Naive thymus-derived CD4-positive, alpha-beta T cell (primary cell): ENCODE data around the gene ZBTB20. TPM values are rescaled to one million over a fixed set of nuclear protein-coding genes. Genes with fewer than 3 reads are reported as not detected.

Experiments used
- ATAC-seq: fragments of 150-1000 bp; cut with Tn5 transposase; 2 replicates; pipeline ENCODE4 v1.10.0; 2021; ENCODE audit warnings: mild to moderate bottlenecking, moderate library complexity
- CTCF ChIA-PET: fragments of 350-600 bp; sonication (Branson Sonifier 250); formaldehyde crosslinking; loops from one replicate; lab custom pipeline; 2021; ENCODE audit warnings: antibody characterized with exemption; lab: Charles Lee
- POLR2A ChIA-PET: fragments of 350-600 bp; sonication (Branson Sonifier 250); formaldehyde crosslinking; loops from one replicate; lab custom pipeline; 2021; ENCODE audit warnings: antibody characterized with exemption, inconsistent platforms; lab: Charles Lee
- DNase-seq, 9 donors: peaks; one replicate each; pipeline versions ENCODE4 v3.0.0 to v3.0.0-alpha.2; 2020 to 2022; ENCODE audit warnings: mixed read lengths in 1 of 9
- H3K27ac ChIP-seq: one replicate; pipeline ENCODE4 v1.7.0; 2013; ENCODE audit warnings: mild to moderate bottlenecking, low read depth, low read length, moderate library complexity
- H3K27me3 ChIP-seq, 2 donors: one replicate each; pipeline ENCODE4 v1.7.0; 2013; ENCODE audit warnings: low read length in 2 of 2, mild to moderate bottlenecking in 2 of 2, moderate library complexity in 2 of 2; ENCODE audit not compliant: control insufficient read depth in 2 of 2, insufficient read depth in 2 of 2
- H3K36me3 ChIP-seq, 3 experiments: 1 replicate in 2 of 3; 2 replicates in 1 of 3; pipeline ENCODE4 v1.7.0; 2013; ENCODE audit warnings: low read length in 3 of 3, mild to moderate bottlenecking in 3 of 3, moderate library complexity in 1 of 3; ENCODE audit not compliant: insufficient read depth in 3 of 3, control insufficient read depth in 2 of 3
- H3K4me1 ChIP-seq, 2 donors: one replicate each; pipeline ENCODE4 v1.7.0; 2013; ENCODE audit warnings: low read length in 2 of 2, mild to moderate bottlenecking in 2 of 2, moderate library complexity in 1 of 2; ENCODE audit not compliant: control insufficient read depth in 2 of 2, insufficient read depth in 2 of 2
- H3K4me3 ChIP-seq: 2 replicates; pipeline ENCODE4 v1.7.0; 2013; ENCODE audit warnings: mild to moderate bottlenecking, low read length
- H3K9me3 ChIP-seq, 3 experiments: 1 replicate in 2 of 3; 2 replicates in 1 of 3; pipeline ENCODE4 v1.7.0; 2013; ENCODE audit warnings: low read length in 3 of 3; ENCODE audit not compliant: control insufficient read depth in 2 of 3
- H3K27ac Mint-ChIP-seq, 9 donors: one replicate each; pipeline ENCODE4 v1.8.0; 2020 to 2022; ENCODE audit warnings: mixed read lengths in 9 of 9, mild to moderate bottlenecking in 8 of 9, moderate library complexity in 5 of 9, inconsistent platforms in 2 of 9
- H3K27me3 Mint-ChIP-seq, 5 donors: one replicate each; pipeline ENCODE4 v1.8.0; 2021 to 2022; ENCODE audit warnings: mixed read lengths in 5 of 5, mild to moderate bottlenecking in 1 of 5
- H3K36me3 Mint-ChIP-seq, 5 donors: one replicate each; pipeline ENCODE4 v1.8.0; 2020 to 2022; ENCODE audit warnings: mixed read lengths in 5 of 5, mild to moderate bottlenecking in 3 of 5, inconsistent platforms in 1 of 5
- H3K4me1 Mint-ChIP-seq, 7 donors: one replicate each; pipeline ENCODE4 v1.8.0; 2020 to 2022; ENCODE audit warnings: mixed read lengths in 7 of 7, mild to moderate bottlenecking in 3 of 7, inconsistent platforms in 1 of 7
- H3K4me3 Mint-ChIP-seq, 10 donors: one replicate each; pipeline ENCODE4 v1.8.0; 2020 to 2022; ENCODE audit warnings: mild to moderate bottlenecking in 10 of 10, mixed read lengths in 10 of 10, moderate library complexity in 6 of 10, inconsistent platforms in 2 of 10
- H3K9me3 Mint-ChIP-seq, 11 donors: one replicate each; pipeline ENCODE4 v1.8.0; 2020 to 2022; ENCODE audit warnings: mixed read lengths in 11 of 11, mild to moderate bottlenecking in 4 of 11, inconsistent platforms in 1 of 11, moderate library complexity in 1 of 11
- intact Hi-C, 2 donors: fragments of 100-400 bp; cut with micrococcal nuclease; formaldehyde crosslinking; loops; one replicate each; pipeline ENCODE4 v1.15.1; 2023
- polyA plus RNA-seq, 2 donors: library from polyadenylated mRNA; unstranded; fragments of 300-500 nt; fragmentation: Illumina TruSeq; gene quantifications; one replicate each; pipeline ENCODE4 v1.2.3, GENCODE V29; 2021
- total RNA-seq, 6 experiments: library from RNA in 5 of 6; stranded (reverse) in 5 of 6; gene quantifications; 1 replicate in 5 of 6; 2 replicates in 1 of 6; pipeline ENCODE4 v1.2.3 and lab custom pipeline; 2021 to 2026

The ZBTB20 gene
- total and polyA plus RNA-seq, 7 experiments from 2014 or later, result 14.9 to 69.5 (median 59.2) TPM

- DNase-seq (no peak), ATAC-seq (no peak)
- Mint-ChIP-seq H3K27ac (no peak overlapping the region), H3K9me3 (peaks cover 0 to 4% (median 0%) of the 10 kb centered on the region in 11 donors), H3K4me3 (no peak overlapping the region), H3K36me3 (peaks cover 0 to 51% (median 40%) of the 10 kb centered on the region in 5 donors), H3K4me1 (peaks cover 0 to 10% (median 0%) of the 10 kb centered on the region in 7 donors), H3K27me3 (no peaks in the 10 kb centered on the region)
- Histone ChIP-seq H3K27ac (no peak overlapping the region), H3K27me3 (no peaks in the 10 kb centered on the region), H3K36me3 (no peaks in the 10 kb centered on the region), H3K4me3 (no peak overlapping the region), H3K4me1 (no peaks in the 10 kb centered on the region), H3K9me3 (no peaks in the 10 kb centered on the region)
- ChIA-PET CTCF (no interaction called here), POLR2A (no interaction called here)
- intact Hi-C loops, result no loop called here
These were observed 601.9 kb downstream of the ZBTB20 start for GRCh38 chr3:114545193-114545592.

GRCh38 chr3:114542359-114542758 is 604.7 kb downstream of the ZBTB20 start:
- peaks cover 0 to 13% (median 0%) of the 10 kb centered on the region in 11 donors for H3K9me3 Mint-ChIP-seq
- H3K27me3 Mint-ChIP-seq, result no peaks in the 10 kb centered on the region
- CTCF ChIA-PET, result interaction anchor here (0.7 kb wide), 1 partner anchor 246 kb away, joined by 3 read pairs; no protein-coding TSS in a partner anchor
- H3K4me3 ChIP-seq, result no peak overlapping the region
- peaks cover 0 to 66% (median 41%) of the 10 kb centered on the region in 5 donors for H3K36me3 Mint-ChIP-seq
- no peak overlapping the region for H3K27ac ChIP-seq
- intact Hi-C loops, result no loop called here
- no peaks in the 10 kb centered on the region for H3K4me1 ChIP-seq
- peaks cover 0 to 10% (median 0%) of the 10 kb centered on the region in 7 donors for H3K4me1 Mint-ChIP-seq
- no peak for DNase-seq
- POLR2A ChIA-PET, result no interaction called here
- no peaks in the 10 kb centered on the region for H3K9me3 ChIP-seq
- H3K36me3 ChIP-seq, result no peaks in the 10 kb centered on the region
- H3K27ac Mint-ChIP-seq, result no peak overlapping the region
- no peak for ATAC-seq
- no peak overlapping the region for H3K4me3 Mint-ChIP-seq
- H3K27me3 ChIP-seq, result no peaks in the 10 kb centered on the region

GRCh38 chr3:114539525-114539924 is 607.6 kb downstream of the ZBTB20 start:
- DNase-seq (no peak), ATAC-seq (no peak)
- Histone ChIP-seq H3K9me3 (no peaks in the 10 kb centered on the region), H3K27me3 (no peaks in the 10 kb centered on the region), H3K4me3 (no peak overlapping the region), H3K36me3 (no peaks in the 10 kb centered on the region), H3K4me1 (no peaks in the 10 kb centered on the region), H3K27ac (no peak overlapping the region)
- Mint-ChIP-seq H3K4me1 (peaks cover 0 to 10% (median 7%) of the 10 kb centered on the region in 7 donors), H3K4me3 (no peak overlapping the region), H3K9me3 (peaks cover 0 to 22% (median 6%) of the 10 kb centered on the region in 11 donors), H3K36me3 (peaks cover 0 to 67% (median 31%) of the 10 kb centered on the region in 5 donors), H3K27ac (no peak overlapping the region), H3K27me3 (no peaks in the 10 kb centered on the region)
- CTCF ChIA-PET, result no interaction called here
- intact Hi-C loops, result no loop called here
- POLR2A ChIA-PET, result no interaction called here

GRCh38 chr3:114538211-114538610 is 608.9 kb downstream of the ZBTB20 start:
- Mint-ChIP-seq H3K27ac (no peak overlapping the region), H3K4me3 (no peak overlapping the region), H3K36me3 (peaks cover 0 to 80% (median 38%) of the 10 kb centered on the region in 5 donors), H3K4me1 (peaks cover 0 to 19% (median 14%) of the 10 kb centered on the region in 7 donors), H3K9me3 (peaks cover 0 to 32% (median 11%) of the 10 kb centered on the region in 11 donors), H3K27me3 (no peaks in the 10 kb centered on the region)
- Histone ChIP-seq H3K4me3 (no peak overlapping the region), H3K27ac (no peak overlapping the region), H3K9me3 (no peaks in the 10 kb centered on the region), H3K36me3 (no peaks in the 10 kb centered on the region), H3K4me1 (no peaks in the 10 kb centered on the region), H3K27me3 (no peaks in the 10 kb centered on the region)
- ChIA-PET POLR2A (no interaction called here), CTCF (no interaction called here)
- ATAC-seq (no peak), DNase-seq (no peak)
- intact Hi-C loops, result no loop called here

GRCh38 chr3:114528517-114528916 is 618.6 kb downstream of the ZBTB20 start:
- CTCF ChIA-PET, result no interaction called here
- no peak for ATAC-seq

GRCh38 chr3:114527036-114527644 is 619.9 kb downstream of the ZBTB20 start:
- intact Hi-C loops, result no loop called here
- no peaks in the 10 kb centered on the region for H3K9me3 Mint-ChIP-seq

More at GRCh38 chr3:114528517-114528916, 618.6 kb downstream of the ZBTB20 start:
- Mint-ChIP-seq H3K4me1 (peaks cover 0 to 12% (median 6%) of the 10 kb centered on the region in 7 donors), H3K36me3 (peaks cover 0 to 38% (median 31%) of the 10 kb centered on the region in 5 donors), H3K27me3 (no peaks in the 10 kb centered on the region), H3K27ac (no peak overlapping the region), H3K4me3 (no peak overlapping the region), H3K9me3 (peaks cover 0 to 8% (median 3%) of the 10 kb centered on the region in 11 donors)
- no peaks in the 10 kb centered on the region for H3K9me3 ChIP-seq
- DNase-seq, result no peak
- H3K36me3 ChIP-seq, result peaks cover 0 to 6% (median 0%) of the 10 kb centered on the region in 3 experiments
- intact Hi-C loops, result no loop called here
- no peak overlapping the region for H3K4me3 ChIP-seq
- H3K27ac ChIP-seq, result no peak overlapping the region
- POLR2A ChIA-PET, result no interaction called here
- no peaks in the 10 kb centered on the region for H3K27me3 ChIP-seq
- no peaks in the 10 kb centered on the region for H3K4me1 ChIP-seq

GRCh38 chr3:114525278-114525677 is 621.8 kb downstream of the ZBTB20 start:
- POLR2A ChIA-PET, result no interaction called here
- Mint-ChIP-seq H3K27ac (no peak overlapping the region), H3K4me1 (no peaks in the 10 kb centered on the region), H3K4me3 (no peak overlapping the region), H3K36me3 (peaks cover 0 to 9% (median 7%) of the 10 kb centered on the region in 5 donors), H3K9me3 (no peaks in the 10 kb centered on the region), H3K27me3 (no peaks in the 10 kb centered on the region)
- no peaks in the 10 kb centered on the region for H3K36me3 ChIP-seq
- H3K27ac ChIP-seq, result no peak overlapping the region
- H3K4me1 ChIP-seq, result no peaks in the 10 kb centered on the region
- ATAC-seq (no peak), DNase-seq (no peak)
- H3K9me3 ChIP-seq, result no peaks in the 10 kb centered on the region
- H3K27me3 ChIP-seq, result no peaks in the 10 kb centered on the region
- intact Hi-C loops, result no loop called here
- CTCF ChIA-PET, result no interaction called here
- no peak overlapping the region for H3K4me3 ChIP-seq

More at GRCh38 chr3:114527036-114527644, 619.9 kb downstream of the ZBTB20 start:
- Histone ChIP-seq H3K9me3 (no peaks in the 10 kb centered on the region), H3K27ac (no peak overlapping the region), H3K27me3 (no peaks in the 10 kb centered on the region), H3K36me3 (peaks cover 0 to under 1% (median 0%) of the 10 kb centered on the region in 3 experiments), H3K4me1 (no peaks in the 10 kb centered on the region), H3K4me3 (no peak overlapping the region)
- H3K36me3 Mint-ChIP-seq, result peaks cover 0 to 24% (median 18%) of the 10 kb centered on the region in 5 donors
- DNase-seq (no peak), ATAC-seq (no peak)
- ChIA-PET CTCF (no interaction called here), POLR2A (no interaction called here)
- H3K4me1 Mint-ChIP-seq, result peaks cover 0 to 6% (median 0%) of the 10 kb centered on the region in 7 donors
- no peak overlapping the region for H3K4me3 Mint-ChIP-seq
- H3K27me3 Mint-ChIP-seq, result no peaks in the 10 kb centered on the region
- H3K27ac Mint-ChIP-seq, result no peak overlapping the region
